Activated CD8-positive, alpha-beta memory T cell treated with anti-CD3 and anti-CD28 coated beads, Interleukin-2, amount 50 U/mL, for 48 hours (primary cell): Measurements from ENCODE around the gene KCNJ6.

Experiments used
- DNase-seq: peaks from one replicate; pipeline ENCODE4 v3.0.0-alpha.2; 2020

Gene KCNJ6

DNA sequence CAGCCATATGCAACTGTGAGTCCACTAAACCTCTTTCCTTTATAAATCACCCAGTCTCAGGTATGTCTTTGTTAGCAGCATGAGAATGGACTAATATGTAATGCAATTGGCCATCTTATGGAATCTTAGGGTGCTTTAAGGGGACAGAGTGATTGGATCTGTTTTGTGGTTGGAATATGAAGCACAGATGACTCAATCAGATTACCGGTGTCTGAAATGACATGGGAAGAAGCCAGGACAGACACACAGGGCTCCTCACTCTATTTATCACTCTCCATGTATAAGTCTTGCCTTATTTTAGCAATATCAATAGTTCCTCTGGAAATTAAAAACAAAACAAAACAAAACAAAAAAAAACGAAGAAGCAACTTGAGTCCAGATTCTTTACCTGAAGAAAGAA is 12.9 kb downstream of the KCNJ6 start:
- DNase-seq, result no peak

DNA sequence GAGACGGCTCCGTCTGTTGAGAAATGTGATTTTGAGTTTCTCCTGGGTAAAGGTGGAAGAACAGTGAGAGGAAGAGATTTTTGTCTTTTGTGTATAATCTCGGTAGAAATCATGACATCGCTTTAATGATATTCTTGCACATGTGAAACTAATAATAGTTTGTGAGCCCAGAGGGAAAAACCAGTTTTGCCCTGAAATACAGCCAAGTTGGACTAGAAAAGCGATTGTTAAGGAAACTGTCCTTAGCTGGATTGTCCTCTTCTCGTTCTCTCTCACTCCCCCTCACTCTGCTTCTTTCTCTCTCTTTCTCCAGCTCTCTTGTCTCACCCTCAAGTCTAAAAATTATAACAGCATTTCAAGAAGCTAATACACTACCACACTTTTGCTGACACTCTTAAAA is 17.1 kb downstream of the KCNJ6 start:
- DNase-seq, result no peak

- no peak for DNase-seq
Measured at GRCh38 chr21:37896788-37897187, 19.5 kb downstream of the KCNJ6 start.

GRCh38 chr21:37891972-37892371 is 24.3 kb downstream of the KCNJ6 start:
- no peak for DNase-seq

DNA sequence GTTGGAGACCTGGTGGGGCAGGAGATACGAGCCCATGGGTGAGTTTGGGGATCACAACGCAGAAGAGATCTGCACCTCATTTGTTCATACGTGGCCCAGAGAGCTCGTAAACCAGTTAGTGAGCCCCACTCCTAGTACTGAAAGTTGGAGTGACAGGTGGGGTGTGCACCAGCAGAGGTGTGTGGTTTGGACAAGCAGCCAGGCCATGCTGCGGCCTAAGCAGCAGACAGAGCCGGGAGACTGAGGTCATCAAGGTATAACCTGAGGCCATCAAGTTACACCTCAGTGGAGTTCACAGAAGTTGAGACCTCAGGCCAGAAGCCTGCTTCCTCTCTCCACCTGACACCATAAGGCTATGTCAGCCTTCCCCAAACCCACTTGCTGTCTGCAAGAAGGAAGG is 27.6 kb downstream of the KCNJ6 start:
- DNase-seq, result no peak

GRCh38 chr21:37886726-37887299 is 29.4 kb downstream of the KCNJ6 start:
- no peak for DNase-seq

GRCh38 chr21:37886120-37886519 is 30.1 kb downstream of the KCNJ6 start:
- no peak for DNase-seq

- no peak for DNase-seq
Measured at GRCh38 chr21:37878946-37879660, 37.2 kb downstream of the KCNJ6 start.

GRCh38 chr21:37877888-37878684 is 38.2 kb downstream of the KCNJ6 start:
- DNase-seq, result no peak

- no peak for DNase-seq
Measured at GRCh38 chr21:37877171-37877570, 39.1 kb downstream of the KCNJ6 start.

- no peak for DNase-seq
Measured at GRCh38 chr21:37876561-37876960, 39.7 kb downstream of the KCNJ6 start.

DNA sequence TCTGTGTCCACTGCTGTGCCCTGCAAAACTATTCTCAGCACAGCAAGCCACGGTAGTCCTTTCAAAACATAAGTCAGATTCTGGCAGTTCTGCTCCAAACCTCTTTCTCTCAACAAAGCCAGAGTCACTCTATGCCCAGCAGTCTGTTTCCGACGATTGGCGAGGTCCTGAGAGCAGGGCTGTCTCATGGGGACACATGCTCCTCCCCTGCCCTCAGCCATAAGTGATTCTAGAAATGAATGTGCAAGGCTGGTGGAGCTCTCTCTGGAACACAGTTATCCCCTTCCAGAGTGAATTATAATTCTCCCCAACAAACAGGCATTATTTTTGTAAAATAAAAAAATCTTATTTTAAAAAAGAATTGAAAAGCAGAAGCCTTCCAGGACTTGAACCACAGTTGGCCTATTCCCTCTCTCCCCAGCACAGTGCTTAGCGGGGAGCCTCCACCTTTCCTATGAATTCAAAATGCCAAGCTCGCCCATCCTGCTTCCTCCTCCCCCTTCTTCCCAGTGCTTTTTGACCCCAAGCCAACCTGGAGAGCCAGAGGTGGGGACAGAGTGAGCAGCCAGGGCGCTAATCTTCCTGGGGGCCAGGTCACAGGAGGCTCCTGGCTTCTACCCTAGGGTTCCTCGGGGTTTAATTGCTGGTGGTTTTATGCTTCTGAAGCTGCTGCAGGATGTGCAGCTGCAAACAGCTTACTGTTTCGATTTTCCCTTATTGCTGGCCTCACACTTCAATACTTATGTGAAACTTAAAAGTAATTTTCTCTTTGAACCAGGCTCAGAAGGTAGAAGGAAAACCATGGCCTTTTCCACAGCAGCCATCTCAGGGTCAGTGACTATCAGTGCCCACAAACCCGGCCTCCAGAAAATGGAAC is 41.1 kb downstream of the KCNJ6 start:
- no peak for DNase-seq

- no peak for DNase-seq
Measured at GRCh38 chr21:37874481-37874880, 41.8 kb downstream of the KCNJ6 start.

DNA sequence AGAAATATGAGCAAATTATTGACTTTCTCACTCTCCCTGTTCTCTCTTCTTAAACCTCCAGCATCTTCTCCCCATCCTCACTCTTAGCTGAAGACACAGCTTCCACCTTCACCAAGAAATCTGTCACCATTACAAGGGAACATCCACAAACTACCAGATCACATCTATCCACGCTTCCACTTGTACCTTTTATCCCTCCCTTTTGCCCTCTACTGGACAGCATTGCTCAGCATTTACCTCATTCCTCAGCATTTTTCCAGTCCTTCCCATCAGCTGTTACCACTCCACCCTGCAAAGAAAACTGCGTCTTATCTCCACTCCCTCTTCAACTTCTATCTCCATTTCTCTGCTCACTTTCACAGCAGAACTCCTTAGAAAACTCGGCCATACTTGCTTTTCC is 42.6 kb downstream of the KCNJ6 start:
- no peak for DNase-seq

DNA sequence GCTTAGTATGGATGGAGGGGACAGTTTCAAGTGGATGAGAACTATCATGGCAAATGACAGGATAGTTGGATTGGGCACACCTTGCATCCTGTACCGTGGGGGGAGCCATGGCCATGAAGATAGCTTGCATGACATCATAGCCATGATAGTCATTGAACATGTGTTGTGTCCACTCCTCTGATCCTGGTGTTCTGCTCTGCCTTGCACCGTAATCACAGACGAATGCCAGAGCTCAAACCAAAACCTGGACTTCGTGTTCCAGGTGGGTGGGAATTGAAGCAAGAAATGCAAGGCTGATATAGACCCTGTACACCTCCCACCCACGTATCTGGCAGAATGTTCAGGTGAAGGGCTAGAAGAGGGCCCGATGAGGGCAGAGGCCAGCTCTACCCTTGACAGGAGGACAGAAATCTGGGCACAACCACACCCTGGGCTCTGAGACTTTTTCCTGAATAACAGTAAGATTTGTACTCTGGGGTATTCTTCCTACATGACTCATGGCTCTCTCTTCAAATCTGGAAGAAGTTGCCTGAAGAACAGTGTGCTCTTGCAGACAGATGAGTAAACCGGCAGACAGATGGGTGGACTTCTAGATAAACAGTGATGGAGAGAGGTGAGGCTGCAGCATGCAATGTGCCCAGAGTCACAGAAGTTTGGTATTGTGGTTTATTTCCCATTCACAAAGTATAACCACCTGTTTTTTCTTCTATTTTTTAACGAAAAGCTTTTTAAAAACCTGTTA is 45.0 kb downstream of the KCNJ6 start:
- DNase-seq, result no peak

DNA sequence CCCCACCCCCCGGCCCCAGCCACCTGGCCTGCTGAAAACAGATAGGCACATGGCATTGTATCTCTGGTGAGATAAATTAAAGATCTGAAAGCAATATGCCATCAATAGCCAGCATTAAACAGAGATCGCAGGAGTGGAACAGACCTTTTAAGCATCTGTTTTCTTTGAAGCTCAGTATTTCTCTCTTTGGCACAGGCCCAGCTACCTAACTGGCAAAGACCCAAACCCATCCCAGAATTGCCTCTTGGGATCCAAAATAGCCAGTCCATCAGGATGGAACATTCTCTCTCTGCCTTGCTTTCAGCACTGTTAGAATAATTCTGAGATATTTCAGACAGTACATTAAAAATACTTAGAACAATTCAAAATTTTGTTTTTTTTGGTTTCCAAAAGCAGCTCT is 46.0 kb downstream of the KCNJ6 start:
- no peak for DNase-seq

DNA sequence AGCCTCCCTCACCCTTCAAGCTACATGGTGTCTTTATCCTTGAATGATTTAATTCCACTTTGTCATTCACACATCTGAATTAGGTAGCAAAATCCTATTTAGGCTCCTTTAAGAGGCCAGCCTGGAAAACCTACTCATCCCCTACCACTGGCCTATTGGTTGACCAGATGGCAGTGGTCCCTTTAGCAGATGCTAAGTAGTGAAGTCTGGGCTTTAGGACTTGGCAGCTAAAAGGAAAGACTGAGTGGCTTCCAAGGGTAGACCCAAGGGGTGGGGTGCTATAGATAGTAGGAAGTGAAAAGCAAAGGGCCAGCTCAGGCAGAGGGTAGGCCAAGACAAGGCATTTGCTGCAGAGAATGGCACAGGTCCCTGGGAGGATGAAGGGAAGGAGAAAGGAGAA is 46.6 kb downstream of the KCNJ6 start:
- no peak for DNase-seq

- no peak for DNase-seq
Measured at GRCh38 chr21:37868446-37869295, 47.6 kb downstream of the KCNJ6 start.

- no peak for DNase-seq
Measured at GRCh38 chr21:37866027-37866426, 50.2 kb downstream of the KCNJ6 start.

DNA sequence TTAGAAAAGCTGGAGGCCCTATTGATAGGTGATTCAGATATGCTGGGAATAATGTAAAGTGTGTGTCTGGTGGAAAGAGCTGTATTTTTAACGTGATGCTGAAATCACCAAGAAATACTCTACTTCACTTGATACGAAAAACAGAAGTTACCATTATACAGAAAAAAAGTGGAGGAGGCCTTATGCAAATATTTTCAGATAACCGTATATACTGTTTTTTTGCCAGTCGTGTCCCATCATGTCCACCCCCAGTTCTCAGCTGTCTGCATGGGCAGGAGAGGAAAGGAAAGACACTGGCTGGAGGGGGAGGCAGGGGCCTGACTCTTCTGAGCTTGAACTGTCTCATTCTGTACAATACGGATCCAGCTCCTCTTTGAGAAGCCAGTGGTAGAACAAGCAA is 51.1 kb downstream of the KCNJ6 start:
- no peak for DNase-seq

GRCh38 chr21:37863842-37864241 is 52.4 kb downstream of the KCNJ6 start:
- no peak for DNase-seq
